Trophoblast cell (in vitro differentiated cells and primary cell): ENCODE data around the gene BBS9.
A peak's percentile ranks its signal among the peaks of the same experiment; 100 is the strongest.

Experiments
- DNase-seq, 2 donors: peaks; one replicate each; pipeline ENCODE4 v3.0.0-alpha.2; 2016
- H2AFZ ChIP-seq: 2 replicates; pipeline ENCODE4 v1.6.1; 2013; ENCODE audit warnings: low read length, moderate library complexity, mild to moderate bottlenecking; ENCODE audit not compliant: insufficient read depth, poor library complexity
- H2AK5ac ChIP-seq: 2 replicates; pipeline ENCODE4 v1.6.1; 2013; ENCODE audit warnings: mild to moderate bottlenecking, low read length
- H2BK120ac ChIP-seq: 2 replicates; pipeline ENCODE4 v1.6.1; 2013; ENCODE audit warnings: low read length, mild to moderate bottlenecking, moderate library complexity; ENCODE audit not compliant: insufficient read depth, poor library complexity
- H2BK12ac ChIP-seq: 2 replicates; pipeline ENCODE4 v1.6.1; 2013; ENCODE audit warnings: mild to moderate bottlenecking, low read length, moderate library complexity
- H2BK5ac ChIP-seq: 2 replicates; pipeline ENCODE4 v1.6.1; 2013; ENCODE audit warnings: low read length, low read depth, moderate library complexity, mild to moderate bottlenecking; ENCODE audit not compliant: poor library complexity
- H3K14ac ChIP-seq: 2 replicates; pipeline ENCODE4 v1.6.1; 2013; ENCODE audit warnings: mild to moderate bottlenecking, low read length
- H3K18ac ChIP-seq: 2 replicates; pipeline ENCODE4 v1.6.1; 2013; ENCODE audit warnings: mild to moderate bottlenecking, low read length
- H3K23ac ChIP-seq: 2 replicates; pipeline ENCODE4 v1.6.1; 2013; ENCODE audit warnings: low read length
- H3K27ac ChIP-seq: 2 replicates; pipeline ENCODE4 v1.5.1; 2013; ENCODE audit warnings: low read depth, mild to moderate bottlenecking, inconsistent platforms, low read length, moderate library complexity
- H3K27me3 ChIP-seq: 2 replicates; pipeline ENCODE4 v1.6.1; 2013; ENCODE audit warnings: inconsistent platforms, mild to moderate bottlenecking, low read length, moderate library complexity; ENCODE audit not compliant: insufficient read depth
- H3K36me3 ChIP-seq, 2 experiments: 1 replicate in 1 of 2; 2 replicates in 1 of 2; pipeline ENCODE4 v1.6.1; 2013; ENCODE audit warnings: low read length in 2 of 2, mild to moderate bottlenecking in 2 of 2, moderate library complexity in 1 of 2; ENCODE audit not compliant: insufficient read depth in 2 of 2, control insufficient read depth in 1 of 2
- H3K4ac ChIP-seq: 2 replicates; pipeline ENCODE4 v1.6.1; 2013; ENCODE audit warnings: low read depth, mild to moderate bottlenecking, low read length, moderate library complexity
- H3K4me1 ChIP-seq, 2 experiments: 1 replicate in 1 of 2; 2 replicates in 1 of 2; pipeline ENCODE4 v1.6.1; 2013; ENCODE audit warnings: low read length in 2 of 2, mild to moderate bottlenecking in 2 of 2, moderate library complexity in 1 of 2; ENCODE audit not compliant: insufficient read depth in 2 of 2, control insufficient read depth in 1 of 2
- H3K4me2 ChIP-seq: 2 replicates; pipeline ENCODE4 v1.6.1; 2013; ENCODE audit warnings: inconsistent platforms, mild to moderate bottlenecking, low read length, moderate library complexity
- H3K4me3 ChIP-seq: 2 replicates; pipeline ENCODE4 v1.5.1; 2013; ENCODE audit warnings: mild to moderate bottlenecking, low read depth, low read length, inconsistent platforms
- H3K79me1 ChIP-seq: one replicate; pipeline ENCODE4 v1.6.1; 2013; ENCODE audit warnings: low read length
- H3K79me2 ChIP-seq: 2 replicates; pipeline ENCODE4 v1.6.1; 2013; ENCODE audit warnings: low read length, mild to moderate bottlenecking; ENCODE audit not compliant: control insufficient read depth, insufficient read depth, poor library complexity
- H3K9ac ChIP-seq: 2 replicates; pipeline ENCODE4 v1.6.1; 2013; ENCODE audit warnings: mild to moderate bottlenecking, low read length
- H3K9me3 ChIP-seq: 2 replicates; pipeline ENCODE4 v1.6.1; 2013; ENCODE audit warnings: low read depth, mild to moderate bottlenecking, control low read depth, inconsistent platforms, low read length; ENCODE audit not compliant: insufficient read depth
- H4K12ac ChIP-seq: 2 replicates; pipeline ENCODE4 v1.6.1; 2013; ENCODE audit warnings: low read depth, mild to moderate bottlenecking, low read length, moderate library complexity
- H4K8ac ChIP-seq: 2 replicates; pipeline ENCODE4 v1.6.1; 2013; ENCODE audit warnings: low read depth, mild to moderate bottlenecking, low read length, moderate library complexity
- H4K91ac ChIP-seq: one replicate; pipeline ENCODE4 v1.6.1; 2013; ENCODE audit warnings: low read depth, mild to moderate bottlenecking, low read length, moderate library complexity
- WGBS: extraction: QIAGEN DNeasy Blood & Tissue Kit; methylation state at CpG from one replicate; pipeline ENCODE4 v1.1.7; 2013; ENCODE audit warnings: missing lambda C conversion rate; ENCODE audit not compliant: insufficient read length, insufficient coverage; ENCODE audit errors: extremely low coverage; 5-methylcytosine and 5-hydroxymethylcytosine counted together

BBS9 gene

DNA sequence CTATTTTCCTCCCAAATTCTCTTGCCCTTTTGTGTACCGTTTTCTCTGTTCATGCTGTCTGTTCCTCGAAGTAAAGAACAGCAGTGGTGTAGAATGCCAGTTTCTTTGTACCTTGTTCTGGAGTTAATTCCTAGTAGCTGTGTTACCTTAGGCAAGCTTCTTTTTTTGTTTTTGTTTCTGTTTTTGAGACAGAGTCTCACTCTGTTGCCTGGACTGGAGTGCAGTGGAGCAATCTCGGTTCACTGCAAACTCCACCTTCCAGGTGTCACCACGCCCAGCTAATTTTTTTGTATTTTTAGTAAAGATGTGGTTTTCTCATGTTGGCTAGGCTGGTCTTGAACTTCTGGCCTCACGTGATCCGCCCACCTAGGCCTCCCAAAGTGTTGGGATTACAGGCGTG is 221.2 kb downstream of the BBS9 start:
- no peak overlapping the region for H2AK5ac ChIP-seq
- no peak overlapping the region for H3K27ac ChIP-seq
- DNase-seq = no peak
- H2BK12ac ChIP-seq = no peak overlapping the region
- no peaks in the 10 kb centered on the region for H3K9me3 ChIP-seq
- H4K91ac ChIP-seq = peak overlapping the region; percentile 43
- no peak overlapping the region for H2BK5ac ChIP-seq
- H3K79me1 ChIP-seq = no peaks in the 10 kb centered on the region
- no peak overlapping the region for H3K9ac ChIP-seq
- H3K4me3 ChIP-seq = no peak overlapping the region
- H3K79me2 ChIP-seq = no peaks in the 10 kb centered on the region
- no peak overlapping the region for H4K12ac ChIP-seq
- no peak overlapping the region for H3K18ac ChIP-seq
- H3K4ac ChIP-seq = no peak overlapping the region
- no peak overlapping the region for H3K23ac ChIP-seq
- no peak overlapping the region for H3K14ac ChIP-seq
- no peaks in the 10 kb centered on the region for H3K36me3 ChIP-seq
- no peak overlapping the region for H4K8ac ChIP-seq
- no CpG with 5 or more reads among the region's 7 CpGs for WGBS
- no peak overlapping the region for H2AFZ ChIP-seq
- no peak overlapping the region for H3K4me2 ChIP-seq
- H2BK120ac ChIP-seq = no peak overlapping the region
- H3K4me1 ChIP-seq = peaks cover 0 to 2% of the 10 kb centered on the region in 2 experiments
- no peaks in the 10 kb centered on the region for H3K27me3 ChIP-seq

- Histone ChIP-seq H3K79me2 (no peaks in the 10 kb centered on the region), H2BK12ac (no peak overlapping the region), H3K27me3 (no peaks in the 10 kb centered on the region), H3K14ac (no peak overlapping the region), H3K4ac (no peak overlapping the region), H3K23ac (no peak overlapping the region), H2AFZ (peak overlapping the region; percentile 20), H3K9me3 (no peaks in the 10 kb centered on the region), H2BK5ac (no peak overlapping the region), H3K27ac (no peak overlapping the region), H3K4me3 (no peak overlapping the region), H4K91ac (peak overlapping the region; percentile 16), H3K9ac (no peak overlapping the region), H2AK5ac (no peak overlapping the region), H2BK120ac (no peak overlapping the region), H3K18ac (no peak overlapping the region), H3K79me1 (no peaks in the 10 kb centered on the region), H3K4me1 (peaks cover 0 to 2% of the 10 kb centered on the region in 2 experiments), H3K4me2 (no peak overlapping the region), H4K8ac (no peak overlapping the region), H4K12ac (no peak overlapping the region), H3K36me3 (no peaks in the 10 kb centered on the region)
- WGBS = no CpG with 5 or more reads among the region's 9 CpGs
- peak; percentile 58 to 71 for DNase-seq
These were observed 222.3 kb downstream of the BBS9 start for GRCh38 chr7:33351709-33352108.

- H3K79me2 ChIP-seq = no peaks in the 10 kb centered on the region
- H4K12ac ChIP-seq = no peak overlapping the region
- H2BK120ac ChIP-seq = no peak overlapping the region
- no peaks in the 10 kb centered on the region for H3K79me1 ChIP-seq
- no peak overlapping the region for H3K27ac ChIP-seq
- DNase-seq = no peak
- H3K36me3 ChIP-seq = no peaks in the 10 kb centered on the region
- H3K27me3 ChIP-seq = no peaks in the 10 kb centered on the region
- no peak overlapping the region for H3K18ac ChIP-seq
- H3K9ac ChIP-seq = no peak overlapping the region
- WGBS = no CpG with 5 or more reads among the region's 5 CpGs
- no peak overlapping the region for H2AFZ ChIP-seq
- no peak overlapping the region for H3K4ac ChIP-seq
- no peak overlapping the region for H2BK12ac ChIP-seq
- no peak overlapping the region for H2AK5ac ChIP-seq
- no peak overlapping the region for H4K8ac ChIP-seq
- H2BK5ac ChIP-seq = no peak overlapping the region
- no peaks in the 10 kb centered on the region for H3K9me3 ChIP-seq
- H3K23ac ChIP-seq = no peak overlapping the region
- H3K4me1 ChIP-seq = peaks cover 0 to 2% of the 10 kb centered on the region in 2 experiments
- no peak overlapping the region for H4K91ac ChIP-seq
- H3K4me2 ChIP-seq = no peak overlapping the region
- no peak overlapping the region for H3K4me3 ChIP-seq
- H3K14ac ChIP-seq = no peak overlapping the region
These were observed 224.8 kb downstream of the BBS9 start for GRCh38 chr7:33354201-33354600.

GRCh38 chr7:33355386-33355785 is 226.0 kb downstream of the BBS9 start:
- no peaks in the 10 kb centered on the region for H3K9me3 ChIP-seq
- no peak overlapping the region for H3K9ac ChIP-seq
- no peak overlapping the region for H3K4ac ChIP-seq
- no peak overlapping the region for H2BK12ac ChIP-seq
- H2BK120ac ChIP-seq = no peak overlapping the region
- H3K23ac ChIP-seq = no peak overlapping the region
- no peaks in the 10 kb centered on the region for H3K79me1 ChIP-seq
- H3K18ac ChIP-seq = no peak overlapping the region
- H2AK5ac ChIP-seq = no peak overlapping the region
- no peaks in the 10 kb centered on the region for H3K79me2 ChIP-seq
- no peak overlapping the region for H3K14ac ChIP-seq
- H3K4me2 ChIP-seq = no peak overlapping the region
- no peak overlapping the region for H2AFZ ChIP-seq
- H3K4me3 ChIP-seq = no peak overlapping the region
- no peak overlapping the region for H4K12ac ChIP-seq
- WGBS = no CpG with 5 or more reads among the region's 1 CpG
- H3K4me1 ChIP-seq = peaks cover 0 to 2% of the 10 kb centered on the region in 2 experiments
- no peak overlapping the region for H4K91ac ChIP-seq
- H4K8ac ChIP-seq = no peak overlapping the region
- no peak overlapping the region for H3K27ac ChIP-seq
- no peak for DNase-seq
- H3K36me3 ChIP-seq = no peaks in the 10 kb centered on the region
- no peak overlapping the region for H2BK5ac ChIP-seq
- no peaks in the 10 kb centered on the region for H3K27me3 ChIP-seq
